HG03097 (cell line): ENCODE measurements around the gene ZNF444.

ENCODE experiments used
- ATAC-seq: cut with Tn5 transposase; IDR thresholded peaks from one replicate; pipeline ENCODE4 v1.9.1; 2021; ENCODE audit not compliant: unreplicated experiment, low FRiP score

The ZNF444 gene

DNA sequence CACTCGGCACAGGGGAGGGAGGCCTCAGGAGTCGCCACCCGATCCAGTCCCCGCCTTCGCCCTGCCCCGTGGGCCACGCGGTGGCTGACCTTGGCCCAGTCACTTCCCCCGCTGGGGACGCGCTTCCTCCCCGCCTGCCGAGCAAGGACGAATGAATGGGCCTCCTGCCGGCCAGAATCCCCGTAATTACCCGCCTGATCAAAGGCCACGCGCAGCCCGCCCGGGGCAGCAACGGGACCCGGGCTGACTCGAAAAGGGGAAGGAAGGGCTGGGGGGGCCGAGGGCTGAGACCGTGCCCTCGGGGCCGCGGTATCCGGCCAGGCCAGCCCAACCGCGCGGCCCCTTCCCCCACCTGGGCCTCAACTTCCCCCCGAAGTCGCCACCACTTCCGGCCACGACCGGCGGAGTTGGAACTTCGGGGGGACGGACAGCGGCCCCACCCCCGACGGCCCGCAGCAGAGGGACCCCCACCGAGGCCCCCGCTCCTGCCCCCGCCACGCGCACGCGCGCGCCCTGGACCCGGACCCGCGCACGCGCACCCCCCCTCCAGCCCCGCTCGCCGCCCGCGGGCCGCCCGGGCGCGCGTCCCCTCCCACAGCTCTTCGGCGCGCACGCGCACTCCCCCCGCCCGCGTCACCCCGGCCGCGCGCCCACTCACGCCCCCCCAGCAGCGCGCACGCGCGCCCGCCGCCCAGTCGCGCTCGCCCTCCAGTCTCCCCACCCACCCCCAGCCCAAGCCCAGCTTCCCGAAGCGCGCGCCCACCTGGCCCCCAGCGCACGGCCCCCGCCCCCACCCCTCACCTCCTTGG, 20.5 kb upstream of the ZNF444 start:
- ATAC-seq, result peak; percentile 24

DNA sequence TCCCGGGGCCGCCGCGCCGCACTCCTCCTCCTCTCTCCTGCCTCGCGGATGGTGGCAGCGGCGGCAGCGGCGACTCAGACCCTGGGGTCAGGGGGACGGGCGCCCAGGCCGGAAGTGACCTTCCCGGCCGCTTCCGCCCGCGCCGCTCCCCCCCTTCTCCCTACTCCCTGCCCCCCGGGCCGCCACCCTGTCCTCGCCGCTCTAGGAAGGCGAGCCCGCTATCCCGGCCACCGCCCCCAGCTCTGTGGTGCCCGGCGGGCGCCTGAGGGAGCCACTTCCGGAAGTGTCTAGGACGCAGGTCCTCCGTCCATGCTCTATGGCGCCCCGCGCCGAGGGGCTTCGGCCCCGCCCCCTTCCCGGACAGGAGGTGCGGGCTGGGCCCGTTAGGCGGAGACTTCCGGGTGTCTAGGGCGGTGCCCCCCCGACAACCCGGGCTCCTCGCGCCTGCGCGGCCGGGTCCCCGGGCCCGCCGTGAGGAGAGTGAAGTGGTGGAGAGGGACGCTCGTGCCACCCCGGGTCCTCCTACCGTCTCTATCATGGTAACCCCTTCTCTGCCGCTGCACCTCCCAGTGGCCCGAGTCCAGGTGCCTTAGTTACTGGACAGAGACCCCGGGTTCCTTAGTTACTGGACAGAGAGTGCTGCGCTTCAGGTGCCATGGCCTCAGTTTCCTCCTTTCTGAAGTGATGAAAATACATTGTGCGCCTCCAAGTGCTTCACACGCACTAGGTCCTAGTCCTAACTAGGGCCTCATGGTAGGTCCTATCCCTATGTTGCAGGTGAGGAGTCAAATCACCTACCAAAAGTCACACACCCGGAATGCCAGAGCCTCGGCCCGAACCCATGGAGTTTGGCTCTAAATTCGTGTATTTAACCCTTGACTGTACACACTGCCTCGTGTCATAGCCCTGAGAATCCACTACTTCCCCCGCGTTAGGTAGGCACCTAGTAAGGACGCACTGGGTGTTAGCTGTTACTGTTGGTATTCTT, 19.6 kb upstream of the ZNF444 start, which contains the start of gene ZNF787:
Gene ZNF787 (minus strand): TSS at position 116 of the 988 bp plus-strand sequence. CDS start 18,078 bp downstream, outside the sequence.
- peak; percentile 89 for ATAC-seq

DNA sequence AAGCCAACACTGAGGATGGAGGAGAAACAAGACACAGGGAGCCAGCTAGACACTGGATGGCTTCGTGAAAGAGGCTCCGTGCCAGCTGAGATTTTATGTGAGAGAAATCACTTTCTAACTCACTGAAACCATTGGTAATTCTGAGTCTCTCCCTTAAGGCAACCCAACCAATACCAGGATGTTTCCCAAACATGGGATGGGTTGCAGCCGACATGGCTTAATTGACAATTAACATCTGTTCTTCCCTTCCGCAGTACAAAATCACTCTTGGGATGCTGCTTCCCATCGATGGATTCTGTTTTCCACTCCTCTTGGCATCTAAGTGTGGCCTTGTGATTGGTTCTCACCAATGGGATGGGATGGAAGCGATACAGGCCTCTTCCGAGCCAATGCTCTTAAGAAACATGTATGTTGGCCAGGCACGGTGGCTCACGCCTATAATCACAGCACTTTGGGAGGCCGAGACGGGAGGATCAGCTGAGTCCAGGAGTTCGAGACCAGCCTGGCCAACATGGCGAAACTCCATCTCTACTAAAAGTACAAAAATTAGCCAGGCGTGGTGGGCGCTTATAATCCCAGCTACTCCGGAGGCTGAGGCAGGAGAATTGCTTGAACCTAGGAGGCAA, 17.7 kb upstream of the ZNF444 start:
- ATAC-seq, result no peak

DNA sequence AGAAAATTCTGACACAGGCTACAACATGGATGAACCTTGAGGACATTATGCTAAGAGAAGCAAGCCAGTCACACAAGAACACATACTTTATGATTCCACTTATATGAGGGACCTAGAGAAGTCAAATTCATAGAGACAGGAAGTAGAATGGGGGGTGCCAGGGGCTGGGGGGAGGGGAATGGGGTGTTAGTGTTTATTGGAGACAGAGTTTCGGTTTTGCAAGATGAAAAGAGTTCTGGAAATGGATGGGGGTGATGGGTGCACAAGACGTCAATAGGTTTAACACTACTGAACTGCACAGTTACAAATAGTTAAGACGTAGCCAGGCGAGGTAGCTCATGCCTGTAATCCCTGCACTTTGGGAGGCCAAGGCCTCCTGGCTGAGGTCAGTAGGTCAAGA, 16.5 kb upstream of the ZNF444 start:
- no peak for ATAC-seq

DNA sequence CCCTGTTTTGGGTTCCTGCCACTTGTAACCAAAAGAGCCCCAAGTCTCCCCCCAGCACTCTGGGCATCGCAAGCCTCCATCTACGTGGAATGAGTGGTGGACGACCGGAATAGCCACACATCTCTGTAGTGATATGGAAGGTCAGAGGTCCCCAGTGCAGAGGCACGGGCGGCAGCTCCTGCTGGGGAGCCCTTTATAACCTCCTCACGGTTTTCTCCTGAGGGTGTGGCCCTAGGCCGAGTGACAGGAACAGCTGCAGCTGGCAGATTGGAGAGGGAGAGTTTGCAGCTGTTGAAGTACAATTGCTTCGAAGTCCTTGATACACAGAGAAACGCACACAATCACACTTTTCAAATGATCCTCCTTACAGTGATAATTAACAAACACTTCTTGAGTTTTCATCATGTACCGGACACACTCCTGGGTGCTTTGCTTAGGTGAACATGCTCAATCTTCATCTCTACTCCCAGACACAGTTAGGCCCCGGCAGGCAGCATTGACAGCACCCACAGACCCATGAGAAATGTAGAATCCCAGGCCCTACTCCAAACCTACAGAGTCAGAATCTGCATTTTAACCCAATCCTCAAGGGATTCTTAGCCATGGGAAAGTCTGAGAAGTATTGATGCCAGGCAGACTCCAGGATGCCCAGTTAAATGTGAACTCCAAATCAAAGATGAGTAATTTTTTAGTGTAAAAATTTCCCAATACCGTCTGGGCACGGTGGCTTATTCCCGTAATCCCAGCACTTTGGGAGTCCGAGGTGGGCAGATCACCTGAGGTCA, 15.1 kb upstream of the ZNF444 start:
- no peak for ATAC-seq

DNA sequence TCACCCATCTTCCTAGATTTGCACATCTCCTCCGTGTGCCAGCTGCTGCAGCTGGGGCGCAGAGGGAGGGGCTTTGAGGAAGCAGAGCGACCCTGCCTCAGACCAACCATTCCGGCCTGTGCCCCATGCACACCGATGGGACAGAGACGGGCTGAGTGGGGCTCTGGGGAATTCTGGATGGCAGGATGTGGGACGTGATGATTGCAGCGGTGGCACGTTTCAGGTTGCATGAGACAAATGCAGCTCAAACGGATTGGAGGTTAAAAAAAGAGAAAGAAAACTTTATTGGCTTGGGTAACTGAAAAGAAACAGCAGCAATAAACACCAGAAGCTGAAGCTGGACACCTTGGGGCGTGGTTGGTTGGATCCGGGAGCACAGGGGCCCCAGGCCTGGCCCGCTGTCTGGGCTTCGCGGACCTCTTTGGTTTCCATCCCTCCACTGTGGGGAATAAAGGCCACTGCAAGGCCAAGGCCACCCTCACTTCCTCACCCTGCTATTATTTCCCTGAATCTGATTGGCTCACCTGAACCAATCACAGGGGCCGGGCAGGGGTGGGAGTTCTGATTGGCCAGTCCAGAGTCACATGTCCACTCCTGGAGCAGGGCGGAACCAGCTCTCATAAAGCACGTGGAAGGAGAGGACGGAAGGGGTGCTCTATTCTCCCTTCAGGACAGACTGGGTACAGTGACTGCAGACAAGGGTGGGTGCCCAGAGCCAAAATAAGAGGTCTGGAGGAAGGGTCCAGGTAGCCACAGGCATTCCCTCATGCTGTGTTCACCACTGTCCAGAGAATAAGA, 13.9 kb upstream of the ZNF444 start:
- ATAC-seq, result no peak

DNA sequence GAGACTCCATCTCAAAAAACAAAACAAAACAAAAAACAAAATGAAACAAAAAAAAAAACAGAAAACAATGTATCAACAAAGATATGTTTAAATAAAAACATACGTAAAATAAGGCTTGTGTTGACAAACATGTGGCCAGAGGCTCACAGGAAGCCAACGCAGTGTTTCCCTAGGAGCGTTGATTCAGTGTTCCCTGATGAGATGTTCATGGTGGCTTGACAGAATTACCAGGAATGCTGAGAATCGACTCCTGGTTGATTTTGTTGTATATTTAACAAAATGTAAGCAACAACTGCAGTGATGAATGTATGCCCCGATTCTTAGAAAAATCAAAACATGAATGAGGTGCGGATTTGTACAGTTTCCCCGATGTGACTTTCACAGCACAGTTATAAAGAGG, 11.1 kb upstream of the ZNF444 start:
- ATAC-seq, result no peak

DNA sequence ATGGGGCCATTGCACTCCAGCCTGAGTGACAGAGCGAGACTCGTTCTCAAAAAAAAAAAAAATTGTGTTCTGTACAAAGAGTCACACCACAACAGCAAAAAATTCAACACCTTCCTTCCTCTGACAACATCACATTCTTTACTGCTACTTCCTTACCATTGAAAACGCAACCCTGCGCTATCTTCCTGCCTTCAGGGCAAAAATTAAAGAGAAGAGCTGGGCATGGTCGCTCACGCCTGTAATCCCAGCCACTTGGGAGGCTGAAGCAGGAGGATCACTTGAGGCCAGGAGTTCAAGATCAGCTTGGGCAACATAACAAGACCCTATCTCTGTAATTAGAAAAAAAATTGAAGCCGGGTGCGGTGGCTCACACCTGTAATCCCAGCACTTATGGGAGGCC, 9.4 kb upstream of the ZNF444 start:
- no peak for ATAC-seq

DNA sequence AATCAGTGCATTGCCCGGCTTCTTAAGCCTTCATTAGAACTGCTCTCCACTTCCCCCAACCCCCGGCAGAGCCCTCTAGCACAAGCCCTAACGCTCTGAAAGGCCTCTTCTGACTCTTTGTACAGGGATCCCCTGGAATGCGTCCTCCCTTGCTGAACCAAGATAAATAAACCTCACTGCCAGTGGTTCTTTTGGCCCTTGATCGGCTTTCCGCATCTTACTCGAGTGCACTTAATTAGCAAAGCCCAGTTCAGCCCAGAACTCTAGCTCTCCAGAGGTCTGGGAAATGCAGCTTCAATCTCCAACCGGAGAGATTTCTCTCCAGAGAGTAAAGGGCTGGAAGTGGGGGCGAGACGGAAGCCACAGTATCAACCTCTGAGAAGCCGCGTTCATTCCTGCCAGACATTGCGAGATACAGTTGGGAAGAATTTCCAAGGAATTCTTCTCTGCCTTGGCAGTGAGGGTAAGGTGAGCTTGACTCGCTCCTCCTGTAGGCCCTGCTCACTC, 8.7 kb upstream of the ZNF444 start:
- ATAC-seq, result no peak

DNA sequence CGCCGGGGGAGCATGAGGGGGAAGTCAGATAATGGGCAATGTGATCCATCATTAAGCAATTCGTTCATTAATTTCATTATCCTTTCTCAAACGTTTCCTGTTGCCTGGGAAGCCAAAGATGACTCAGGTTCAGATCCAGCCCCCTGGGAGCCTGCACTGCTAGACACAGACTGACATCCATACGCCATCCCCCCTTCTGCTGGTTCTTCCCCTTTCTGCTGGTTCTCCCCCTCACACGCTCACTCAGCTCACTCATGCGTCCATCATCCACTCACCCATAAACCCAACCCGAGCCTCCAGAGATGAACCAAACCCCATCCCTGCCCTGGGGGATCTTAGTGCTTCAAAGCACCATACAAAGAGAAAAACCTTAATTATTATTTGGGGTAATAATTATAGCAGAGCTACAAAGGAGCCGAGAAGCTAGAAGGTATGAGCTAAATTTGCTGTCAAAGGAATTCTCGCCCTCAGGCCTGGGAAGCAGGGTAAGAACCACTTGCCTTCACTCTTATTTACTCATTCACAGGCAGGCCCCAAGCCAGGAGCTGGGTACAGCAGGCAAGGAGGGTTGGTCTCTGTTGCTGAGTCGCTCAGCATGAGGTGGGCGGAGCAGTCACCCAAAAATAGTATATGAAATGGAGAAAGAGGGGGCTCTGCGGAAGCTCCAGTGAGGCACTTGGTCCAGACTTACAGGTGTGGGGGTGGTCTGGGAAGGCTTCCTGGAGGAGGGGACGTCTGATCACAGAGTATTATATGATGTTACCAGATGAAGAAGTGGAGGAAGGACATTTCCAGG, 7.0 kb upstream of the ZNF444 start:
- no peak for ATAC-seq

DNA sequence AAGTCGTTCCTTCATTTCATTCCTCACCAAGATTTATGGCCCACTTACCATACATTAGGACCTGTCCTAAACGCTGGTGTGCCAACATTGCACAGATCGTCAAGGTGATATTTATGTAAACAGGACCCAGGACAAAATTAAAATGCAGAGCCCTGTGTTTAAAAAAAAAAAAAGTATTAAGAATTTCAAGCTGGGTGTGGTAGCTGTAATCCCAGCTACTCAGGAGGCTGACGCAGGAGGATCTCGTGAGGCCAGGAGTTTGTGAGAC, 6.5 kb upstream of the ZNF444 start:
- ATAC-seq, result no peak

DNA sequence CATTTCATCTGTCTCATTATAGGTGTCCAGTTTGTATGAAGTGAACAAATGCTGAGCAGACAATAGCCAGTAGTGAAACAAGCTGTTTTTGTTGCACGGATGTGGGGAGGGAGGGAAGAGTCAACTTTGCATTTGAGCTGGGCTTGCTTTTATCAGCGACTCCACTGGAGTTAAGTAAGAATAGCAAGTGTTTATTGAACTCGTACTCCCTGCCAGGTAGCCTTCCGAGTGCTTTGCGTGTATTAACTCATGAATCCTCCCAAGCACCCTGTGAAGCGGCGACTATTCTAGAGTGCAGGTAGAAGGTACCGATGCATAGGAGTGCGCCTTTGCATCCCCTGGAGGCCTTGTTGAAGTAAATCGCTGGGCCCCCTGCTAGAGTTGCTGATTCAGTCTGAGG, 4.7 kb upstream of the ZNF444 start:
- ATAC-seq, result no peak

DNA sequence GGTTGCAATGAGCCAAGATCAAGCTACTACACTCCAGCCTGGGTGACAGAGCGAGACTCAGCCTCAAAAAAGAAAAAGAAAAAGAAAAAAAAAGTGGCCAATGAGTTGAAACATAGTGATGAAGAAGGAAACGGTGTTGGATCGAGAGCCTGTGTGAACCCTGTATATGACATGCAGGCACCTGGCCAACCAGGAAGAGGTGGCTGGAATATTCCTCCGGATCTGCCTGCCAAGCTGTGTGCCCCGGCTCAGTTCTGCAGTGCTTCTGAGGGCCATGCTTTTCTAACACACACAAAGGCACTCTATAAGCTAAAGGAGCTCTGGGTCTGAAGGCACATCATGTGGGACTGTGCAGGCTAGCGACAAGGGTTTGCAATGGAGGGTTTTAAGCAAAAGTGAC, 3.7 kb upstream of the ZNF444 start:
- no peak for ATAC-seq

DNA sequence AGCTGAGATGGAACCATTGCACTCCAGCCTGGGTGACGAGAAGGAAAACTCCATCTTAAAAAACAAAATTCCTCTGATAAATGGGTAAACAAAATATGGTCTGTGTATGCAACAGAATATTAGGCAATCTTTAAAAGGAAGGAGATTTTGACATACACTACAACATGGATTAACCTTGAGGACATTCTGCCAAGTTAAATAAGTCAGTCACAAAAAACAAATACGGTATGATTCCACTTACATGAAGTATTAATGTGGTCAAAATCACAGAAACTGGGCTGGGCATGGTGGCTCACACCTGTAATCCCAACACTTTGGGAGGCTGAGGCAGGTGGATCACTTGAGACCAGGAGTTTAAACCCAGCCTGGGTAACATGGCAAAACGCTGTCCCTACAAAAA, 3.0 kb upstream of the ZNF444 start:
- no peak for ATAC-seq

DNA sequence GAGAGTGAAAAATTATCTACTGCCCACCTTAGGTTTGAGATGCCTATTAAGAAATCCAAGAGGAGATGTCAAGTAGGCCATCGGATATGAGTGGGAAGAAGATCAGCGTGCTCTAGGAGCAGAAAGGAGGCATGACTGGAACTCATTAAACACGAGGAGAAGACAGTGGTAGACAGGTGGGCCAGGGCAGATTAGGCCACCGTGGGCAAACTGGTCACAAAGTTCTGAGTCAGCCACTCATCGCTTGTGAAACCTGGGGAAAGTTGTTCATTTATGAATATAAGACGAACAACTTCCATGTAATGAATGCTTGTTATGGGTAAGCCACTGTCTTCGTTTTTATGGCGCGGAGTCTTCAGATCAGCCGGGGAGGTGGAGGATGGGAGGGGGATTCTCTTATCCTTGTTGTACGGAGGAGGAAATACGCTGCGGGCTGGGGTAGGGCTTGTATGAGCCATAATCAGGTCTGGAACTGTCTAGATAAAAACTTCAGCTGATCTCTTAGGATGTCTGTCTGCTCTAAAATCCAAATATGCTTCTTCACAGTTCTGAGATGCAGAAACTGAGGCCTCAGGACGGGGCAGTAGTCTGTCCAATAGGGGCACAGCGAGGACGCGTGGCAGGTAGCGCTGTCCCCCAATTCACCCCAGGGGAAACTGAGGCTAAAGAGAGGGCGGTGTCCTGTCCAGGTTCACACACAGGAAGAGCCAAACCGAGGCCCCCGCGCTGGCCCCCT, 1.1 kb upstream of the ZNF444 start:
- ATAC-seq, result no peak

DNA sequence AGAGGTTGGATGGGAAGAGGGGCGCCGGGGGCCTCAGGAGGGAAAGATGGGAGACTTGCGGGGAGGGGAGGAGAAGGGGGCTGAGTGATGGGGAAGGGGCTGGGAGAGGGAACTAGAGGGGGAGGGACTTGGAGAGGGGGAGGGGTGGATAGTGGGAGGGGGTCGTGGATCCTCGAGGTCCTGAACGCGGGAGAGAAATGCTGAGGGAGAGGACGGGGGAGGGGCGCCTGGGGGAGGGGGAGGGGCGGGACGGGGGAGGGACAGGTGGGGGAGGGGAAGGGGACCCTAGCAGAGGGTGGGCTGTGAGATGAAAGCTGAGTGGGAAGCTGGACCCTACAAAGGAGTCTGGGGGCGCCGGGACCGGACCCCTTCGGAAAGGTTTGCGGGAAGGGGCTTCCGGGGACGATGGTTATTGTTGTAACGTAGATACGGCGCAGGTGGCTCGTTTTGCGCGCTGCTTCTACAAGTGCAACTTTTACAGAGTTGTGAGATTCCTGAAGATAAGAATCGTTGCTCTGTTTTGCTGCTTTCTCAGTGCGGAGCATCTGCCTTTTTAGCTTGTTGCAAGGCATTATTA, 418 bp downstream of the ZNF444 start:
- no peak for ATAC-seq

DNA sequence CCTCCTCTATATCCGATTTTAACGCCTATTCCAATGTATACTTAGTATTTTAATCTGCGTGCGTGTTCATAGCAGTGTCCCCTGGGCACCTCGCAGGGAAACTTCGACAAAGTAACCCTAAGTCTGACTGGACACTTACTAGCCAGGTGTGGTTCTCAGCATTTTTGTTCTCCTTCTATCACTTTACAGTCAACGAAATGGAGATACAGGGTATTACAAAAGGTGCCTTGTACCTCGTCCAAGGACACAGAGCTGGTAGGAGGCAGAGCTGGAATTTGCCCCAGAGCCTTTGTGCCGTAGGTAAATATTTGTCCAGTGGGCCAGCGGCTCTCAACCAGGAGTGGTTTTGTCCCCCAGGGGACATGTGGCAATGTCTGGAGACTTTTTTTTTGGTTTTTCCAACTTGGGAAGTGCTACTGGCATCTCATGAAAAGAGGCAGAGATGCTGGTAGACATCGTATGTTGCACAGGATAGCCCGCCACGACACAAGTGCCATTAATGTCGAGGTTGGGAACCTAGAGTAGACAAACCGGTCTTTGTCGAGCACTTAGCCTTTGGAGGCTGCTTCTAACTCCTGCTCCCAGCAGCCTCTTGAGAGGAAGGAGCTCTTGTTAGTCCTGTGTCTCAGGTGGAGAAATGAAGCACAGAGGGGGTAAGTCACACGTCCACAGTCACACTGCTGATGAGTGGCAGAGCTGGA, 1.1 kb downstream of the ZNF444 start:
- no peak for ATAC-seq
